Gastroesophageal sphincter (tissue), 4 donors: ENCODE data around the gene PPP4R3C. TPM values are rescaled to one million over a fixed set of nuclear protein-coding genes. Genes with fewer than 3 reads are reported as not detected.

Source experiments
- ATAC-seq: fragments of 150-250 bp; one replicate; pipeline ENCODE4 v1.9.1; 2016; ENCODE audit warnings: mild to moderate bottlenecking, moderate library complexity
- H3K27ac ChIP-seq, 4 donors: fragments of 200-600 bp; sonication (generic) in 3 of 4; 1 replicate in 3 of 4; 2 replicates in 1 of 4; pipeline ENCODE4 v1.5.1; 2016 to 2019
- H3K27me3 ChIP-seq: fragments of 200-600 bp; sonication (generic); one replicate; pipeline ENCODE4 v1.5.1; 2019
- H3K36me3 ChIP-seq, 2 donors: fragments of 200-600 bp; sonication (generic); one replicate each; pipeline ENCODE4 v1.5.1; 2019; ENCODE audit warnings: control low read depth in 1 of 2
- H3K4me1 ChIP-seq, 3 donors: fragments of 200-600 bp; sonication (generic); 1 replicate in 2 of 3; 2 replicates in 1 of 3; pipeline ENCODE4 v1.5.1; 2016 to 2019; ENCODE audit warnings: control low read depth in 2 of 3
- H3K4me3 ChIP-seq, 2 donors: fragments of 200-600 bp; sonication (generic); one replicate each; pipeline ENCODE4 v1.5.1; 2019; ENCODE audit warnings: mild to moderate bottlenecking in 1 of 2, moderate library complexity in 1 of 2
- H3K9me3 ChIP-seq, 3 donors: fragments of 200-600 bp; sonication (generic); one replicate each; pipeline ENCODE4 v1.5.1; 2017 to 2019; ENCODE audit warnings: control low read depth in 2 of 3
- EP300 ChIP-seq: sonication (generic); formaldehyde crosslinking; IDR thresholded peaks from one replicate; pipeline ENCODE4 v1.6.1; 2017; ENCODE audit warnings: antibody characterized with exemption, mild to moderate bottlenecking
- POLR2A ChIP-seq, 2 donors: fragments of 450-650 bp; IDR thresholded peaks; one replicate each; pipeline ENCODE4 v1.6.1; 2017; ENCODE audit warnings: antibody characterized with exemption in 2 of 2, mild to moderate bottlenecking in 2 of 2, moderate library complexity in 1 of 2
- POLR2AphosphoS5 ChIP-seq: sonication (generic); formaldehyde crosslinking; IDR thresholded peaks from one replicate; pipeline ENCODE4 v1.6.1; 2017; ENCODE audit warnings: antibody characterized with exemption
- total RNA-seq, 4 donors: library from RNA; depleted of rRNA; stranded (reverse); fragments of >200 nt; gene quantifications; one replicate each; pipeline ENCODE4 v1.1.0, GENCODE V29; 2016
- TF ChIP-seq, protein P1 (sequence below), 4 experiments: fragments of 200-600 bp in 2 of 4; fragments of 450-650 bp in 2 of 4; sonication (generic) in 1 of 4; IDR thresholded peaks; one replicate each; pipeline ENCODE4 v1.5.1; 2017 to 2019; ENCODE audit warnings: antibody characterized with exemption in 4 of 4, mild to moderate bottlenecking in 2 of 4, moderate library complexity in 2 of 4

The PPP4R3C gene
- total RNA-seq, 4 donors from 2014 or later, result not detected

DNA sequence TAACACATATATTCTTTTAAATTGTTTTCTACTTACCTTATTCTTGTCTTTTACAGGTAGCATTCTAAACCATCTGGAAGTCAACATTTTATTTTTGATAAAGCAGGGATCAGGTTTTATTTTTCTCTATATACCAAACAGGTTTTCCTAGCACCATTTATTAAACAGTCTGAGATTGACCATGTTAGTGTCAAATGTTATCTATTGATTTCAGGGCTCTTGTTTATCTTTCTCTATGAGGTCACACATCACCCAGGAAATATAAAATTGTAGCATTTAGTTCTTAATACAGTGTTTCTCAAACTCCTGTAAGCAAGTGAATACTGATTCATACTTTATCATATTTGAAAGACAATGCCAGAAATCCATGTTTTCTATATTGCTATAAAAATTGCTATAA, 28.1 kb downstream of the PPP4R3C start:
- no peaks in the 10 kb centered on the region for H3K9me3 ChIP-seq
- no peak overlapping the region for H3K4me3 ChIP-seq
- TF ChIP-seq POLR2AphosphoS5, result no peak
- TF ChIP-seq, protein P1, sequence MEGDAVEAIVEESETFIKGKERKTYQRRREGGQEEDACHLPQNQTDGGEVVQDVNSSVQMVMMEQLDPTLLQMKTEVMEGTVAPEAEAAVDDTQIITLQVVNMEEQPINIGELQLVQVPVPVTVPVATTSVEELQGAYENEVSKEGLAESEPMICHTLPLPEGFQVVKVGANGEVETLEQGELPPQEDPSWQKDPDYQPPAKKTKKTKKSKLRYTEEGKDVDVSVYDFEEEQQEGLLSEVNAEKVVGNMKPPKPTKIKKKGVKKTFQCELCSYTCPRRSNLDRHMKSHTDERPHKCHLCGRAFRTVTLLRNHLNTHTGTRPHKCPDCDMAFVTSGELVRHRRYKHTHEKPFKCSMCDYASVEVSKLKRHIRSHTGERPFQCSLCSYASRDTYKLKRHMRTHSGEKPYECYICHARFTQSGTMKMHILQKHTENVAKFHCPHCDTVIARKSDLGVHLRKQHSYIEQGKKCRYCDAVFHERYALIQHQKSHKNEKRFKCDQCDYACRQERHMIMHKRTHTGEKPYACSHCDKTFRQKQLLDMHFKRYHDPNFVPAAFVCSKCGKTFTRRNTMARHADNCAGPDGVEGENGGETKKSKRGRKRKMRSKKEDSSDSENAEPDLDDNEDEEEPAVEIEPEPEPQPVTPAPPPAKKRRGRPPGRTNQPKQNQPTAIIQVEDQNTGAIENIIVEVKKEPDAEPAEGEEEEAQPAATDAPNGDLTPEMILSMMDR (IDR thresholded peaks at IDR 0.05), result no peak
- TF ChIP-seq EP300, result no peak
- no peak for TF ChIP-seq POLR2A (IDR thresholded peaks at IDR 0.05)
- ATAC-seq, result no peak
- H3K27ac ChIP-seq, result no peak overlapping the region
- H3K4me1 ChIP-seq, result no peaks in the 10 kb centered on the region
- no peaks in the 10 kb centered on the region for H3K27me3 ChIP-seq
- H3K36me3 ChIP-seq, result no peaks in the 10 kb centered on the region

Other genes with a start within 250 kb of the PPP4R3C start
- gene DCAF8L2, start 127.0 kb upstream of the PPP4R3C start, total RNA-seq, result under 1 TPM in 1 of 4 donors, not detected in 3; 0.23 TPM